ENCODE data around the gene RPL5. TPM values are rescaled to one million over a fixed set of nuclear protein-coding genes. Genes with fewer than 3 reads are reported as not detected.
"Not testable (repeated sequence)": the region's sequence is repeated elsewhere in the genome, so short reads cannot be mapped to it uniquely, and the experiment has no call there.

Gene RPL5
- total and polyA plus RNA-seq, 9 of the 15 experiments (the other 6 are each of a cell fraction or from before 2014, with no cell fraction given): 1,467 to 4,252 (median 2,454) TPM

- peaks cover 50% of the 10 kb centered on the region for H3K79me2 ChIP-seq (ENCODE audit: control insufficient read depth, insufficient read depth, low read length)
Observed at GRCh38 chr1:92783550-92783949, 48.3 kb upstream of the RPL5 start.

More at GRCh38 chr1:92783550-92783949, 48.3 kb upstream of the RPL5 start:
- intact Hi-C loops (cut with micrococcal nuclease); FAIRE-seq; H3K4me2 ChIP-seq (ENCODE audit: insufficient read depth, low read length); ATAC-seq; BruUV-seq (replicated peaks); CTCF ChIA-PET (ENCODE audit: low intra/inter-chr PET ratio); H3K27me3 ChIP-seq (ENCODE audit: control insufficient read depth in 2 of 2, insufficient read depth in 2 of 2, low read length in 2 of 2); H3K9me3 ChIP-seq (replicated peaks; ENCODE audit: control insufficient read depth, insufficient read depth, low read depth, low read length); H2AFZ ChIP-seq (ENCODE audit: low read depth, low read length); H3K9me1 ChIP-seq (ENCODE audit: control insufficient read depth, insufficient read depth, low read length); H4K20me1 ChIP-seq (replicated peaks; ENCODE audit: control insufficient read depth, insufficient read depth, low read length); in situ Hi-C loops (cut with MboI); H3K36me3 ChIP-seq (ENCODE audit: control insufficient read depth, insufficient read depth, low read length); H3K27ac ChIP-seq (ENCODE audit: extremely low read depth, low read depth, low read length); H3K4me3 ChIP-seq: not testable (repeated sequence)
- peak; percentile 16; the same call in 1 of the 2 replicates for TF ChIP-seq CXXC5 (CRISPR knock-in tag; IDR thresholded peaks at IDR 0.05)
- peak; percentile 88 for TF ChIP-seq ZBTB33 (CRISPR knock-in tag; IDR thresholded peaks at IDR 0.05)
- peak; percentile 77 for TF ChIP-seq ZNF384 (IDR thresholded peaks at IDR 0.05; ENCODE audit: low read depth, low read length)
- Histone ChIP-seq H3K9ac (ENCODE audit: insufficient read depth in 1 of 2, low read depth in 2 of 2, low read length in 2 of 2) (peak overlapping the region in 1 of 2 experiments; percentile 71; a peak in 1 of 4 replicates), H3K4me1 (replicated peaks in 1 of 2; ENCODE audit: control insufficient read depth in 2 of 2, insufficient read depth in 2 of 2, low read length in 2 of 2) (peaks cover 13 to 24% of the 10 kb centered on the region in 2 experiments; a peak in 4 of 5 replicates)
- POLR2A ChIA-PET: interaction anchor here (0.6 to 1.4 kb wide), 3 partner anchors 15 to 31 kb away, joined by 3 to 6 read pairs (median 3); no protein-coding TSS in a partner anchor
- WGBS (ENCODE audit: insufficient coverage, low coverage, missing lambda C conversion rate): 47% methylated on average over 10 of the region's 14 CpGs
- peak in 1 of 4 experiments; percentile 49 for DNase-seq (ENCODE audit: extremely low read depth in 1 of 4, low spot score in 3 of 4)

All from K562 (cell line).